Measurements from ENCODE around the gene CEP350.

Gene CEP350

DNA sequence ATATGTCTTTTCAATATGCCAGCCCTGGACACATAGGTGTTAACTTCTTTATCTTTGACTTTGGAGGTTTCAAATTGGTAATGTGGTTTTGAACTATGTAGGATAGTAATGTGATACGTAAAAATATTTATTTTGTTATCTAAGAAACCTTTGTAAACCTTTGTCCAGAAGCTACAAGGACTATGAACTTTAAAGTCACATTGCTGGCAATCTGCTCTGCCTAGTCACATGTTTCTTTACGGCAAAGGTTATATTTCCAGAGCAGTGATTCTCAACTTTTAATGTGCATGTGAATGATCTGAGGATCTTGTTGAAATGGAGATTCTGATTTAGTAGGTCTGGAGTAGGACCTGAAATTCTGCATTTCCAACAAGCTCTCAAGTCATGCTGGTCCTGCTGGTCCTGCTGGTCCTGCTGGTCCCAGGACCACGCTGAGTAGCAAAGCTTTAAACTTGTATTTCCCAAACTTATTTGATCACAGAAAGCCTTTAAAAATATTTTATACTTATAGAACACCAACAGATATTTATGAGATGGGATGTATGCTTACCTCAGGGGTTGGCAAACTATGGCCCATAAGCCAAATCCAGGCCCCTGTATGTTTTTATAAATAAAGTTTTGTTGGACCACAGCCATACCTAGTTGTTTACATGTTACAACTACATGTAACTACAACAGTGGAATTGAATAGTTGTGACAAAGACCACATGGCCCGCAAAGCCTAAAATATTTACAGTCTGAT is 142.1 kb downstream of the CEP350 start:
- TF ChIP-seq, protein P1, sequence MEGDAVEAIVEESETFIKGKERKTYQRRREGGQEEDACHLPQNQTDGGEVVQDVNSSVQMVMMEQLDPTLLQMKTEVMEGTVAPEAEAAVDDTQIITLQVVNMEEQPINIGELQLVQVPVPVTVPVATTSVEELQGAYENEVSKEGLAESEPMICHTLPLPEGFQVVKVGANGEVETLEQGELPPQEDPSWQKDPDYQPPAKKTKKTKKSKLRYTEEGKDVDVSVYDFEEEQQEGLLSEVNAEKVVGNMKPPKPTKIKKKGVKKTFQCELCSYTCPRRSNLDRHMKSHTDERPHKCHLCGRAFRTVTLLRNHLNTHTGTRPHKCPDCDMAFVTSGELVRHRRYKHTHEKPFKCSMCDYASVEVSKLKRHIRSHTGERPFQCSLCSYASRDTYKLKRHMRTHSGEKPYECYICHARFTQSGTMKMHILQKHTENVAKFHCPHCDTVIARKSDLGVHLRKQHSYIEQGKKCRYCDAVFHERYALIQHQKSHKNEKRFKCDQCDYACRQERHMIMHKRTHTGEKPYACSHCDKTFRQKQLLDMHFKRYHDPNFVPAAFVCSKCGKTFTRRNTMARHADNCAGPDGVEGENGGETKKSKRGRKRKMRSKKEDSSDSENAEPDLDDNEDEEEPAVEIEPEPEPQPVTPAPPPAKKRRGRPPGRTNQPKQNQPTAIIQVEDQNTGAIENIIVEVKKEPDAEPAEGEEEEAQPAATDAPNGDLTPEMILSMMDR (IDR thresholded peaks at IDR 0.05), result no peak
- Histone ChIP-seq H3K27ac (no peak overlapping the region), H3K4me3 (no peak overlapping the region)
- no peak for DNase-seq (ENCODE audit: low spot score)

DNA sequence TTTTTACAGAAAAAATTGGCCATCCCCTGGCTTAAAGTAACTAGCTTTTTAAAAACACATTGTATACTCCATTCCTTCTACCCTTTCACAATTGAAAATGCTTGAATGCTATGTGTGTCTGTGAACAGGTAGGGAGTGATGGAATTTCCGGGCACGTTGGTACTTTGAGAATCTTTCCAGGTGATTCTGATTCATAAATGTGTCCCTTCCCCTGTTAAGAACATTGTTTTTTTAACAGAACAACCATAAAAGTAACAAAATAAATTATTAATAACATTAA is 142.7 kb downstream of the CEP350 start:
- Histone ChIP-seq H3K27ac (no peak overlapping the region), H3K4me3 (no peak overlapping the region)
- TF ChIP-seq, protein P1 (IDR thresholded peaks at IDR 0.05), result no peak
- DNase-seq (ENCODE audit: low spot score), result no peak

DNA sequence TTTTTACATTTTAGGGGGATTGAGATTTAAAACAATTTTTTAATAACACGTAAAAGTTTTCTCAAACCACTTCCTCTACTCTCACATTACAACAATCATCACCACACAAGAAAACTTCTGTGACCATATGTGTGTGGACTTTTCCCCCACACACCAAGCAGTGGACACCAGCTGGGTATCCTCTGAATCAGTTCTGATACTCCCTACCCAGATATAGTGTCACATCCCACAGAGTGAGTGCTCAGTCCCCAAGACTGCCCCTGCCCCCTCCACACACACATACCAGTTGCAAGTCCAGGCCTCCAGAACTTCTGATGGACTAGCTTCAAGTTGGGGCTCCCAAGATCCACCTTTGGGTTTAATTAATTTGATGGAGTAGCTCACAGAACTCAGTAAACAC is 146.8 kb downstream of the CEP350 start:
- no peak overlapping the region for H3K27ac ChIP-seq
- H3K4me3 ChIP-seq, result no peak overlapping the region
- DNase-seq (ENCODE audit: low spot score), result no peak
- TF ChIP-seq, protein P1 (IDR thresholded peaks at IDR 0.05), result no peak

DNA sequence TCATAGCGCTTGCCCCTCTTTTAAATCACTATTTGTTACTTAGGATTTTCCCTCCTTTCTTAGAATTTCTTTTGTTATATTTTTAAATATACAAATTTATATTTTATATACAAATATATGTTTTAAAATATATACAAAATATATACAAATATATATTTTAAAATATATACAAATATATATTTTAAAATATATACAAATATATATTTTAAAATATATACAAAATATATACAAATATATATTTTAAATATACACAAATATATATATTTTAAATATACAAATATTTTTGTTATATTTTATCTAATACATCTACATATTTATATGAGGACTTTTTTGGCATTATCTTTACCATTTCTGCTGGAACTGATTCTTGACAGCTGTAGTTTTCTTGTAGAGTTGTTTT is 149.2 kb downstream of the CEP350 start:
- DNase-seq (ENCODE audit: low spot score), result no peak
- TF ChIP-seq, protein P1 (IDR thresholded peaks at IDR 0.05), result no peak
- Histone ChIP-seq H3K27ac (no peak overlapping the region), H3K4me3 (no peak overlapping the region)

DNA sequence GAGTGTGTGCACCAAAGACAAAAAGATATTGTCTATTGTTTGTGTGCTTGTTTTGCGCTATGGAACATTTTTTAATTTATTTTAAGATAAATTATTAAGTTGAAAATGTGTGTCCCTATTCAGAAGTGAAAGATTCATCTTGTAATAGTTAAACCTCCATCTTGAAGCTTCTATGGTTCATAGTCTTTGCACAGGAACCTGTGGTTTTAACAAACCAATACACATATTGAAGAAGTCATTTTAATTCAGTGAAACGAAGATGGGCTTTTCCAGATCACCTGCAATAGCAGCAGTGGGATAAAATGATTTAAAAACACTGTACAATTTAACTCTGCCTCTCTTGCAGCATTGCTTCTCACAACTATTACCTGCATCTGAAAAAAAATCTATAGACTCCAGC is 157.5 kb downstream of the CEP350 start:
- TF ChIP-seq, protein P1 (IDR thresholded peaks at IDR 0.05), result no peak
- peak overlapping the region in 1 of 2 donors; percentile 3 for H3K27ac ChIP-seq
- DNase-seq (ENCODE audit: low spot score), result no peak
- no peak overlapping the region for H3K4me3 ChIP-seq

DNA sequence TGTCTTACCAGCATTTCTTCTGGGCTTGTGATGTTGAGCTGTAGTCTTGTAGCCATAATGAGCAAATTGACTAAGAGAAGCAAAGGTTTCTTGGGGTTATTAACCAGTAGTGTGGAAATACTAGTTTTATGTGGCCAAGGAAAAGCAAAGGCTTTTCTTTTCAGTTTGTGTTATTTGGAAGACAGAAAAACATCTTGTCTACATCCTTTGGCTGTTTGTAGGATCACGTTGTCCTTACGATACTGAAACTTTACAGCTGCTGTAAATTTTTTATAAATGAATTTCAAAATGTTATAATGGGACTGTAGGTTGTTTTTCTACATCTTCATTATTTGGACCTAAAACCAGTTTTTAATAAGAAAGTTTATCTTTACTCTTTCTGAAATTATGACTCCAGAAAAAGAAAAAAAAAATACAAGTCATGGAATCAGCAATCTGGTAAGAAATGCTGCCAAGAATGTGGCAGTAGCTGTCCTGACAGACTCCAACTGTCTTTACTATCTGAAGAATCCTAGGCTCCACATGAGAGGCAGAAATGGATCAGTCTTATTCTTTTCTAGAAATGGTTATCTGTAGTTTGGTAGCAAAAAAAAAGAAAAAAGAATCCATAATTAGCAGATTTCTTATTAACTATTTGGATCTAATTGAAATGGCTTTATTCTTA is 158.5 kb downstream of the CEP350 start:
- no peak overlapping the region for H3K4me3 ChIP-seq
- TF ChIP-seq, protein P1 (IDR thresholded peaks at IDR 0.05), result no peak
- no peak for DNase-seq (ENCODE audit: low spot score)
- peak overlapping the region in 1 of 2 donors; percentile 3 for H3K27ac ChIP-seq

DNA sequence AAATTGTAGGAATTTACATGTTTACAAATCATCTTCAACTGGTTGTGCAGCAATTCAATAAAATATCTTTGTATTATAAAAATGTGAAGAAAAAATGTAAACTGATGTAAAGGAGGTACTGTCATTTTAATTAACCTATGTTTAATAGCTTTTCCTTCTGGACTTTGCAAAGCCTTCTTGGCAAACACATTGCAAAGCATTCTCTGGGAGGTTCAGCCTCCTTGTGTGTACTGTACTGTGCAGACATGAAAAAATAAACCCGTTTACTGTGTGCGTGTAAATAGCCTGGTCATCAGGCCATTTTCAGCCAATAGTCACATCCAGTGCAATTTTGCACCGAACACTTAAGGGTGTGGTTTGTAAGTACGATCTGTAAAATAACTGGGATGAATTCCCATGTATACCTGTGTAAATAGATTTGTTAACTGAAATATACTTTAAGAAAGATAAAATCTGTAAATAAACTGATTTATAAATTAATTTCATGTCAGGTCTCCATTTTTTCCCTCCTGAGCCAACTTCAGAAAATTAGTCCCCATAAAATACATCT is 159.9 kb downstream of the CEP350 start:
- no peak overlapping the region for H3K4me3 ChIP-seq
- no peak for DNase-seq (ENCODE audit: low spot score)
- TF ChIP-seq, protein P1 (IDR thresholded peaks at IDR 0.05), result no peak
- no peak overlapping the region for H3K27ac ChIP-seq

Measured in coronary artery (tissue), 2 donors.